Body of pancreas (tissue), 4 donors: ENCODE data around the gene MYO5B. TPM values are rescaled to one million over a fixed set of nuclear protein-coding genes. Genes with fewer than 3 reads are reported as not detected.

Source experiments
- ATAC-seq: fragments of 150-250 bp; one replicate; pipeline ENCODE4 v1.9.1; 2016
- DNase-seq, 4 donors: peaks; one replicate each; pipeline ENCODE4 v3.0.0-alpha.2; 2019
- H3K27ac ChIP-seq, 4 donors: fragments of 200-600 bp; sonication (generic); 1 replicate in 3 of 4; 2 replicates in 1 of 4; pipeline versions ENCODE4 v1.5.1 to v1.6.1; 2016 to 2019; ENCODE audit warnings: mild to moderate bottlenecking in 1 of 4, mixed read lengths in 1 of 4, moderate library complexity in 1 of 4
- H3K27me3 ChIP-seq, 2 donors: fragments of 200-600 bp; sonication (generic); one replicate each; pipeline ENCODE4 v1.6.0; 2016; ENCODE audit warnings: mild to moderate bottlenecking in 1 of 2
- H3K36me3 ChIP-seq, 2 donors: fragments of 200-600 bp; sonication (generic); replicated peaks in 1 of 2; 2 replicates each; pipeline ENCODE4 v1.5.1; 2016; ENCODE audit warnings: low read depth in 2 of 2; ENCODE audit not compliant: insufficient read depth in 1 of 2
- H3K4me1 ChIP-seq: fragments of 200-600 bp; sonication (generic); one replicate; pipeline ENCODE4 v1.6.0; 2016
- H3K4me3 ChIP-seq, 2 donors: fragments of 200-600 bp; sonication (generic); 1 replicate in 1 of 2; 2 replicates in 1 of 2; pipeline ENCODE4 v1.5.1; 2016 to 2019
- H3K9me3 ChIP-seq, 3 donors: fragments of 200-600 bp; sonication (generic); 1 replicate in 2 of 3; 2 replicates in 1 of 3; pipeline ENCODE4 v1.5.1; 2016
- CTCF ChIP-seq, 7 experiments: fragments of 450-650 bp in 4 of 7; fragments of 200-600 bp in 3 of 7; sonication (generic) in 3 of 7; IDR thresholded peaks; one replicate each; pipeline ENCODE4 v1.5.1; 2016 to 2019; ENCODE audit warnings: antibody characterized with exemption in 7 of 7
- POLR2A ChIP-seq, 3 donors: fragments of 450-650 bp; IDR thresholded peaks; one replicate each; pipeline ENCODE4 v1.6.1; 2016; ENCODE audit warnings: antibody characterized with exemption in 3 of 3, mild to moderate bottlenecking in 2 of 3
- WGBS, 2 donors: methylation state at CpG; one replicate each; pipeline ENCODE4 v1.1.5; 2017; 5-methylcytosine and 5-hydroxymethylcytosine counted together
- intact Hi-C: fragments of 100-400 bp; cut with DNase I; formaldehyde crosslinking; loops from one replicate; pipeline ENCODE4 v1.15.1; 2023
- total RNA-seq, 2 donors: library from RNA; depleted of rRNA; stranded (reverse); fragments of >200 nt; gene quantifications; one replicate each; pipeline ENCODE4 v1.1.0, GENCODE V29; 2016

Gene MYO5B
- total RNA-seq, 2 donors from 2014 or later = 17.1 to 18.2 TPM

GRCh38 chr18:49875783-49876182 is 319.2 kb downstream of the MYO5B start:
- H3K4me3 ChIP-seq = no peak overlapping the region
- TF ChIP-seq POLR2A (IDR thresholded peaks at IDR 0.05) (no peak), CTCF (IDR thresholded peaks at IDR 0.05) (no peak)
- H3K36me3 ChIP-seq = peaks cover 0 to 3% of the 10 kb centered on the region in 2 donors
- H3K9me3 ChIP-seq = no peaks in the 10 kb centered on the region
- ATAC-seq = no peak
- no peaks in the 10 kb centered on the region for H3K27me3 ChIP-seq
- intact Hi-C loops = no loop called here
- WGBS, 2 donors = 91 to 92% methylated on average over 1 of the region's 1 CpG
- no peak for DNase-seq
- no peaks in the 10 kb centered on the region for H3K4me1 ChIP-seq
- no peak overlapping the region for H3K27ac ChIP-seq

- no peak for TF ChIP-seq POLR2A (IDR thresholded peaks at IDR 0.05)
- no peak for TF ChIP-seq CTCF (IDR thresholded peaks at IDR 0.05)
- Histone ChIP-seq H3K4me1 (no peaks in the 10 kb centered on the region), H3K4me3 (no peak overlapping the region), H3K27ac (no peak overlapping the region), H3K36me3 (peaks cover 0 to 3% of the 10 kb centered on the region in 2 donors), H3K9me3 (no peaks in the 10 kb centered on the region), H3K27me3 (no peaks in the 10 kb centered on the region)
- DNase-seq (no peak), ATAC-seq (no peak)
- 90 to 100% methylated on average over 2 to 3 of the region's 3 CpGs for WGBS, 2 donors
- intact Hi-C loops = no loop called here
Measured at GRCh38 chr18:49875155-49875554, 319.8 kb downstream of the MYO5B start.

GRCh38 chr18:49874238-49874637 is 320.7 kb downstream of the MYO5B start:
- DNase-seq = no peak
- Histone ChIP-seq H3K36me3 (peaks cover 0 to 2% of the 10 kb centered on the region in 2 donors), H3K4me3 (no peak overlapping the region), H3K27me3 (no peaks in the 10 kb centered on the region), H3K9me3 (no peaks in the 10 kb centered on the region), H3K4me1 (no peaks in the 10 kb centered on the region), H3K27ac (no peak overlapping the region)
- ATAC-seq = no peak
- 85 to 98% methylated on average over 2 of the region's 2 CpGs for WGBS, 2 donors
- intact Hi-C loops = no loop called here
- TF ChIP-seq CTCF (IDR thresholded peaks at IDR 0.05) (no peak), POLR2A (IDR thresholded peaks at IDR 0.05) (no peak)

GRCh38 chr18:49869354-49869753 is 325.6 kb downstream of the MYO5B start:
- H3K27me3 ChIP-seq = no peaks in the 10 kb centered on the region
- no peak for ATAC-seq
- H3K4me1 ChIP-seq = peaks cover 6% of the 10 kb centered on the region
- no peak for DNase-seq
- H3K27ac ChIP-seq = no peak overlapping the region
- no peaks in the 10 kb centered on the region for H3K36me3 ChIP-seq
- no peak overlapping the region for H3K4me3 ChIP-seq
- intact Hi-C loops = loop anchor here (5.0 kb wide), 1 partner anchor 357 kb away; no protein-coding TSS in a partner anchor
- WGBS, 2 donors = 64 to 93% methylated on average over 6 of the region's 6 CpGs
- TF ChIP-seq POLR2A (IDR thresholded peaks at IDR 0.05) (no peak), CTCF (IDR thresholded peaks at IDR 0.05) (no peak)
- H3K9me3 ChIP-seq = no peaks in the 10 kb centered on the region

- intact Hi-C loops = loop anchor here (5.0 kb wide), 1 partner anchor 354 kb away; no protein-coding TSS in a partner anchor
- no peak for TF ChIP-seq CTCF (IDR thresholded peaks at IDR 0.05)
- TF ChIP-seq POLR2A (IDR thresholded peaks at IDR 0.05) = no peak
Measured at GRCh38 chr18:49866680-49867079, 328.3 kb downstream of the MYO5B start.

More at GRCh38 chr18:49866680-49867079, 328.3 kb downstream of the MYO5B start:
- Histone ChIP-seq H3K9me3 (no peaks in the 10 kb centered on the region), H3K27ac (no peak overlapping the region), H3K27me3 (no peaks in the 10 kb centered on the region), H3K4me3 (no peak overlapping the region), H3K36me3 (no peaks in the 10 kb centered on the region), H3K4me1 (peaks cover 6% of the 10 kb centered on the region)
- DNase-seq = no peak
- 88% methylated on average over 1 of the region's 1 CpG for WGBS, 2 donors
- no peak for ATAC-seq
